Measurements from ENCODE around the gene LIMS1.

The LIMS1 gene

DNA sequence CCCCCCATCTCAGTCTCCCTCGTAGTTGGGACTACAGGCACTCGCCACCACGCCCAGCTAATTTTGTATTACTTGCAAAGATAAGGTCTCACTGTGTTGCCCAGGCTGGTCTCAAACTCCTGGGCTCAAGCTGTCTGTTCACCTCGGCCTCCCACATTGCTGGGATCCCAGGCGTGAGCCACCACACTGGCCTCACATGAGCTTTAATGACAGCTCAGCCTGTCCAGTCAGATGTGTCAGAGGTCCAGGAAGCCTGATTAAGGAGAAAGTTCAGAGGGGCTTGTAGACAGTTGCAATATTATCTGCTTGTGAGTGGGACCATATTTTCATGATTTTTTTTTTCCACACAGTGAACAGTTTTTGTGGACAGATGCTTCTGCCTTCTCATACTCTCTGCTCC is 82.0 kb downstream of the LIMS1 start:
- no peak for DNase-seq

DNA sequence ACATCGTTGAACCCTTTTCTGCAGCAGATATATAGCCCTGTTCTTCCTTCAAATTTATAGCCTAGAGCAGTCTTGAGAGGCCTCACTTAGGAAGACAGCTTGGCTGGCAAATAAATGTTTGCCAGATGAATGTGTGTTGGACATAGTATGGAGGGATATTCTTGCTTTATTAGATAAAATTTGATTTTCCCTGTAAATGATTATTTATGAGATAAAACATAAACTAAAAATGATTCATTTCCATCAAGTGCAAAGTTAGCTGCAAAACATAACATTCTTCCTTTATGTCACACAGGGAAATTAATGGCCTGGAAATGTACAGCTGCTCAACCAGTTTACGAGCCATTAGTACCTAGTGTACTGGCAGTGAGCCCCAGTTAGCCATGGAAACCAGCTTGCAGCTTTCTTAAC is 82.5 kb downstream of the LIMS1 start:
- DNase-seq, result no peak

DNA sequence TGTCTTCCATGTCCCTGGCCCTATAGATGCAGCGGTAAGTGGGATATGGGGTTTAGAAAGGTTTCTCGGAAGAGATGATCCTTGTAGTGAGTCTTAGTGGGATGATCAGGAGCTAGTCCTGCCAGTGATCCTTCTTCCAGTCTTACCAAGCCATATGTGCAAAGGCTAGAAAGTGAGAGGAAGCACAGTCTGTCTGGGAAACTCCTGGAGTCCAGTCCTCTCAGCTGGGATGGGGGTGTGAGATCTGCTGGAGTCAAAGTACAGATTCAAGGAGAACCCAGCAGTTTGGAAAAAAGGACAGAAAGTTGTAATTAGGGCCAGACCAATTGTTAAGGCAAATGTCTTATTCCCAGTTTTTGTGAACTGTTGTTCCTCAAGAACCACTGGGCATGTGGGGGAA is 83.3 kb downstream of the LIMS1 start:
- no peak for DNase-seq

DNA sequence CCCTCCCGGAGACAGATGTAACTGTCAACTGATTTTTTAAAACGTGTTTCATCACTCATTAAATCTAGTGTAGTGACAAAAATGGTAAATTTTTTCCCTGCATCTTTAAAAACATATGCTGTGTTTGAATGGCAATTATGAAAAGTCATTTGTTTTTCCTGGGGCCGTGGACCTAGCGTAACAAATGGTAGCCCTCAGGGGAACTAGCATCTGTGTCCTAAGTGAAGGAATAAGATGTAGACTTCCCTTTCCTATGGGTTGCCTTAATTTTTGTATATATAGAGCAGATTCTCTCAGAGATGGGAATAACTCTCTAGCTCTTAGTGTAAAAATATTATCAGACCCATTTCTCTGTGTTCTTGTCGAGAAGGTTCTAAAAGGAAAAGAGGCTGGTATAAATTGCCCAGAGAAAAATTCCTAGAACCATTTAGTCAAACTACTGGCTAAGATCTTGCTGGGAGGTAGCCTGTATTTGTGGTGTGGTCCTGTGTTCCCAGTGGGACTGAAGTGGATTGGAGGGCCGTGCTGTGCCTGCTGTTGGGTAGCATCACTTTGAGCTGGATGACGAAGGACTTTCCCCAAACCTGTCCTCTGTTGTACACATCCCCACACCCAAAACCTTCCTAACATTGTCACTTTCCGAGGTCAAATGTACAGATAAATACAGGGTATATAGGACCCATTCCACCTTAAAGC is 85.8 kb downstream of the LIMS1 start:
- no peak for DNase-seq

DNA sequence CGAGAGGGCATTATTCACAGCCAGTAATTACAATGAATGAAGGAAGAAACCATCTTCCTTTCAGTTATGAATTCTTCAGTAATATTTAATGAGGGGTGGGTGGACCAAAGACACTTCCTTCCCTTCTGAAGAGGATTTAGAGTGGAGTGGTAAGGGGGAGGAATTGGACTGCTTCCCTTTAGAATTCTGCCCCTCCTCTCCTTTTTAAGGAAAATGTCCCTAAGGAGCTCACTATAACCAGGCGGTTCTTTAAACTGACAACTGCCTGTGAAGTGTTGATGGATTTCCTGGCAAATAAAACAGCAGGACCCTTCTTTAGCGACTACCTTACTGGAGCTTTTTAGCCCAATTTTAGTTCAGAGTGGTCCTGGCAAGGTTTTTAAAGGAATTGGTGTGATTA is 86.4 kb downstream of the LIMS1 start:
- DNase-seq, result no peak

DNA sequence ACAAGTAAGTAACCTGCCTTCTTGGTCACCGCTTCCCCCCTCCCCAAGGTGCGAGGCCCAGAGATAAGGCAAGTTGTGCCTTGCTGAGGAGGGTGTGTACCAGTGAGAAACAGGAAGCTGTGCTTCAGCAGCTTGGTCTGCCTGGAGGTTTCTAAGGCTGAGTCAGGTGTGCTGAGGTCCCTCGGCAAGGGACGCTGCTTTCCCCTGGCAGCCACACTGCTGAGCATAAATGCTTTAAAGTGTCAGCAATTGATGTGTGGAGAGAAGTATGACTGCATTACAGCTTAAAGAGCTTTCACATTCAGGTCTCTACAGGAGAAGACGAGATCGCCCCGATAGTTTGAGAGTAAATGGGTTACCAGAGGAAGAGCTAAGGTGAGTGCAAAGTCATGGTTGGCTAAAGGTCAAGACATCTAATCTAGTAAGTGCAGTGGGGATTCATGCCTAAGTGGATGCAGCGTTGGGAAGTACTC is 86.9 kb downstream of the LIMS1 start:
- DNase-seq, result peak; percentile 93

DNA sequence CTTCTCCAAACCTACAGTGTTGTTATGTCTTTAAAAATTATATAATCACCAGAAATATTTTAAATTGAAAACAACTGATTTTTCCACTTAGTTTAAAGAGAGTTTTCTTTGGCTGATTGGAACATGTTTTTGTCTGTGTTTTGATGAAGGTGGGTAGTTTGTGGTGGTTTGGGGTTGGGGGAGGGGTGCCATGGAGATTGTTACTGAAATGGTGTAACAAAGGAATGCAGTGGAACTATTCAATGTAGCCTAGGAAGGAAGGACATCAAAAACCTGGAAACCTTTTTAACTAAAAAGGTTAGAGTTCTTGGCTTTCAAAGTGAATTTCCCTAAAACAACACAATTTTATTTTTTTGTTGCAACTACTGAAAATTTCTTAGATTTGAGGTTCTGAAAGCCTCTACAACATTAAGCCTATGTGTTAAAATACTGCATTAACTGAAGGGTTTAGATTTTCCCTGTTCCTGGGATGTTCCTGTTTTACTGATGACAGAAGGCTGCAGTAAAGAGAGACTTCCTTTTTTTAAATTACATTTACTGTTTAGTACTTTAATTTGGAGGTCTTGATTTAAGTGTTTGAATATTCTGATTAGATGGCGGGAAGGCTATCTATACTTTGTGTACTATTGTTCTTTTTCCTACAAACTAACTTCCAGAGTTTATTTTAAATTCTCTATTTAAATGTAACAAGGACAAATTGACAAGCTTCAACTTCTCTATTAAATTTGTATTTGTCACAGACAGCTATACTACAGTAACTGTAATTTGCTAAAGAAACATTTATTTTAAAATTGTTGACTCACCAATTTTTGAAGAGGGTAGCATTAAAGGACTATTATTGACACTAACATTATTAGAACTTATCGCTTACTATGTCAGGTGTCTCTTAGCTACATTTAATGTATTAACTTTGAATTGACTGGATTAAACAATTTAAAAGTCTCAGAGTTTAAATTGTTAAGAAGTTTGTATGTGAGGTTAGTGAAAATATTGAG is 87.7 kb downstream of the LIMS1 start:
- DNase-seq, result peak; percentile 44

DNA sequence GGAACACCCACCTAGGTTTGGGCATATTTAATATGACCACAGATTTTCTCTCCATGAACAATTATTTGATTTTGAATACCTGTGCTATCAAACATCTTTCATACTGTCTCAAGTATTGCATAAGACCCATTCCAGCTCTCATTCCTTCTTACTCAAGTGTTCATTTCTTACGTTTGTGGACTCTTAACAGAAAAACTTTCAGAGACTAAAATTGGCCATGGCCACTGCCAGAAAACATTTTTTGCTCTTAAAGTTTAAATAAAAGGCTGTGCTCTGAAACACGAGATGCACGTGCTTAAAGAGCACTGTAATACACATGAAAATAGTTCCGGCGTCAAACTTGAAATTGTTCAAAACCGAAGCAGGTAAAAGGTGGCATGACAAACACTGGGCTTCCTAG is 89.3 kb downstream of the LIMS1 start:
- no peak for DNase-seq

DNA sequence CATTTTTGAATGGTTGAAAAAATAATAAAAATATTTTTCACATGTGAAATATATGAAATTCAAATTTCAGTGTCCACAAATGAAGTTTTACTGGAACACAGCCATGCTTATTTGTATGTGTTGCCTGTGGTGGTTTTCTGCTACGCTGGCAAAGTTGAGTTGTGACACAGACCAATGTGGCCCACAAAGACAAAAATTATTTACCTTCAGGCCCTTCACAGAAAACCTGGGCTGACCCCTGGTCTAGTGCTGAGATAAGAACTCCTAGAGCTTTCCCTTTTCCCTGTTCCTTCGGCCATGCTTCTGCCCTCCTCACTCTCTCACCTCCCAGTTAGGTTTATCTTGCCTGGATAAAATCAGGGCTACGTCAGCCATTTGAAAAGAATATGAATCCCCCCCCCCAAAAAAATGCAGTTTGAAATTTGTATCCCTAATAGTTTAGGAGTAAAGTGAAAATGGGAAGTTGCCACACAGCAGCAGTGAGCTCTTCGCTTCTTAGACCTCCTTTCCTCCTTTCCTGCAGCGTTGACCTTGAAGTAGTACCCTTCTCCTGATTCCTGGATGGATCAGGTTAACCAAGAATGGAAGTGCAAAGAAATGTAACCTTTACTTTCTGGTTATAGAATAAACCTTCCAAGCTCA is 91.0 kb downstream of the LIMS1 start:
- DNase-seq, result no peak

DNA sequence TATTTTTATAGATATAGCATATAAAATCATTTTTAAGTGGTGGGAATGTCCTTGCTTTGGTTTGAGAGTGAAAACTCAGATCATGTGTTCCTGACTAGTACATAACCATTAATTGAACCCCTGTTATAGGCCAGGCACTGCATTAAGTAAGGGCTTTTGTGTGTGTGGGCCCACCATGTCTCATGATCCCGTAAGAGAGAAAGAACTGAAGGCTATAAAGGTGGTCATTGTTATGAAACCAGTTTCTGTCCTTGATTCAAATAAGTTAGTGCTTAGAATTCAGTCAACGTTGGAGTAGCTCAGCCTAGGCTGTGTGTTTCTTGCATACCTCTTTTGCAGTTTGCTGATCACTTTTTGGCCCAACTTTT is 91.5 kb downstream of the LIMS1 start:
- DNase-seq, result no peak

DNA sequence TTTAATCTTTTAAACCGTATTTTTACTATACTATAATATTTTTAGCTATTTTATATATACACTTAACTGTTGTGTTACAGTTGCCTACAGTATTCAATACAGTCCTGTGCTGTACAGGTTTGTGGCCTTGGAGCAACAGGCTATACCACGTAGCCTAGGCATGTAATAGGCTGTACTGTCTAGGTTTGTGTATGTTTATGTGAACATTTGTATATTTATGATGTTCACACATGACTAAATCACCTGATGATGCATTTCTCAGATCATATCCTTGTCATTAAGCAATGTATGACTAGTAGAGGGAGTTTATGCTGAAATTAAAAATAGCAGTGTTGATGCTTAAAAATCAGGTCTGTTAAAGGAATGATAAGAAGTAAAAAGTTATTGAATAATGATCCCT is 92.7 kb downstream of the LIMS1 start:
- DNase-seq, result no peak

DNA sequence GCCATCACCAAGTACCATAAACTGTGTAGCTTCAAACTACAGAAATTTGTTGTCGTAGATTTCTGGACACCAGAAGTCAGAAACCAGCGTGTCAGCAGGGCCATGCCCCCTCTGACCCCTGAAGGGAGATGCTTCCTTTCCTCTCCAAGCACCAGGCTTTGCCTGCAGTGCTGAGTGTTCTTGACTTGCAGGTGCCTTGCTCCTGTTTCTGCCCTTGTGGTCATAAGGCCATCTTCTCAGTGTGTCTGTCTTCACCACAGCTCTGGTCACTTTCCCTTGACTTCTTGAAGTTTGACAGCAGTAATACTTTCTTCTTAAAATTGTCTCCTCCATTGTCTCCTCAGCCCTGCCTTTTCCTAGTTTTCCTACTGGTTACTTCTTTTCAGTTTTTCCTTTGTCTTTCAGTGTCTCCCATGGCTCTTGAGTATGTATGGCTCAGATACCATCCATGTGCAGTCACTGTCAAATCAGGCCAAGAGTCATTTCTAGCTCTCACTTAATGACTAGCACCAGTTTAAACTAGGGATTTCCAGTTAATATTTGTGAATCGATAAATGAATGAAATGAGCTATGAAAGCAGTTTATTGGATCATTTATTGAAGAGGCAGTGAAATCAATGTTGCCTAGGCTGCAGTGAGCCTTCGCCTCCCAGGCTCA is 93.8 kb downstream of the LIMS1 start:
- no peak for DNase-seq

DNA sequence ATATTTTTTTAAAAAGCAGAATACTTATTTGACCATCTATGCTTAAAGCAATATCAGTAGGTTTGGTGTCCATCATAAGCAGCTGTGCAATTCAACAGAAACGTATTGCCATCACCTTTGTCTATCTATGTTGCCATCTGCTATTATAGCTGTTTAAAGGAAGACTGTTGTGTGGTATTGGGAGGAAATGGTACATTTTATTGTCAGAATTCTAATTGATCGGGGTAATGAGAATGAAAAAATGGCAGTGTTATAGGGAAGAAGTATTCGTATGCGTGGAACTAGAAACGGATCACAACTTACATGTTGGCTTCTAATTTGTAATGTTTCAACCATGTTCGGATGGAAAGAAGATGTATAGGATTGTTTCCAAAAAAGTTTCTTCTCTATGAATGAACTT is 94.7 kb downstream of the LIMS1 start:
- DNase-seq, result no peak

DNA sequence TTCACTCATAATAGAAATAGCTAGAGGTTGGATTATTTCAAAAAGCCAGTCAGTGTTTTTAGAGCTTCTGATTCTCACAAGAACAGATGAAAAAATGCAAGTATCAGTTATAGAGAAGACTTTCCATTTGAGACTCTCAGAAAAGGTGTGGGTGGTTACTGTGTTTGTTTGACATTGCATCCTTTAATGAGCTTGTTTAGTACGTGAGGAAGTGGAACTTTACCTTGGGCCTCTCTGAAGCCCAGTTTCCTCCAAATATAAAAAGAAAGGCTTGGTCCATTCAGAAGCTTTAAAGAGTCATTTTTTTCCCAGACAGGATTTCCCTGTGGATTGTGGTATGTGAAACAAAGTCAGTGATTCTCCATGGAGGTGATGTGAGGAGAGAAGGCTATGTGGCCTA is 95.1 kb downstream of the LIMS1 start:
- peak; percentile 33 for DNase-seq

DNA sequence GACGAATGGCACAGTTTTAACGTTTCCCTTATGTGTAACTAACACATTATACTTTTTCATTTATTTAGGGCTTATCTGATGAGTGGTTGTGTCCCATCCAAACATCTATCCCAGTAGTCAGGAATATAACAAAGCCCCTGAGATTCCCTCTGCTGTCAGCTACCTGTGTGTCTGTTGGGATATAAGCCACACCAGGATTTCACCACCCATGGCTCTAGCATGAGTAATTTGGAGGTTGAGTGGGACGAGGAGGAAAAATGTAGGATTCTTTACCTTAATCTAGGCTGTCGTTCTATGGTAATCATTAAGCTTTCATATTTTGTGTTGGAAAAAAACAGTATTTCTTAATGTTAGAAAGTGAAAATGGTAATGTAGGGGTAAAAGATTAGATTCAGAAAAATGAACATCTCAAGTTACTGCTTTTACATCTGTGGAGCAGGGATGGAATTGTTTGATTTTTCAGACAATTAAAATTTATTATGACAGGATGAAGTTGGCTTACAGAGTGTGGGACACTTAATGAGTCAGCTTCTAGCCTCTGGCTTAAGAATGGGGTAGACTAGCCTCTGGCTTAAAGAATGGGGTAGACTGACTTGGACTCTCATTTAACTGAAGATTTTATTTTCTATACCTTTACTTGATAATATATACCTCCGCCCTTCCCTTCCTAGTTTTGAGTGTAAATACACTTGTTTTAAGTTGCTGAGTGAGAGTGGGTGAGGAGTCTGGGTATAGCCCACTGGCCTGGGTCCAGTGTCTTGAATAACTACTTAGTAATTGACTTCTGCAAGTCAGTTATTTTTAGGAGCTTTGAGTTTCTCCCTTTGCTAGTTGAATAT is 96.5 kb downstream of the LIMS1 start:
- DNase-seq, result no peak

DNA sequence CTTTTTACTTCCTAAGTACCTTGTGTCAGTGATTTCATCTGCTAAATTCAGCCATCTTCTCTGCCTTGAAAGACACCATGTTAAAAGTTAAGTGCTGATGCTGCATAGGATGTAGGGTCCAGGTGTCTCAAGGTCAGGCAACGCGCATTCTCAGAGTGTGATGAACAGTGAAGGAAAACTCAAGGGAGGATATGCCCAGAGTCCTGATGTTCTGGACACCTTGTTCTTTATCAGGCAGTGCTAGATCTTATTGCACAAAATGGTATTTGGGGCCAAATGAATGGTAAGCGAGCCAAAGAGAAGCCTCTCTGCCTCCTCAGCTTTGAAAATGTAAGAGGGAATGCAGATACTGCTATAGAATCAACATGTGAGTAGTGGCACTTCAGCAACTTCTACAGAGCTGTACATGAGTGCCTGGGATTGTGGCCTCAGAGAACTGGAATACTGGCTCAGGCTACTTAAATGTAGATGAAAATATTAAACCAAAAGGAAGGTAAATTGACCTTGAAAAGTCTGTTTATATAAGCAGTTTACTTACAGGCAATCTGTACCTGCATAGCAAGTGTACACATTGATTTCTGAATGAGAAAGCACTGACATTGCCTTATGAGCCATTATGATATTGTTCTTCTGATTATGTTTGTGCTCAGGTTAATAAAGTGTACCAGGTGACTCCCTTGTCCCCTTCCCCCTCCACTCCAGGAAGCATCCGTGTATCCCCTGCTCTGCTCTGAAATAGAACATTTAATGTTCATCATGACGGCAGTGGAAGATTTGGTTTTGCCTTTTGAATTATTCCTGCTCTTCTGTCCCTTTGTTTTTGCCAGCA is 98.3 kb downstream of the LIMS1 start:
- no peak for DNase-seq

DNA sequence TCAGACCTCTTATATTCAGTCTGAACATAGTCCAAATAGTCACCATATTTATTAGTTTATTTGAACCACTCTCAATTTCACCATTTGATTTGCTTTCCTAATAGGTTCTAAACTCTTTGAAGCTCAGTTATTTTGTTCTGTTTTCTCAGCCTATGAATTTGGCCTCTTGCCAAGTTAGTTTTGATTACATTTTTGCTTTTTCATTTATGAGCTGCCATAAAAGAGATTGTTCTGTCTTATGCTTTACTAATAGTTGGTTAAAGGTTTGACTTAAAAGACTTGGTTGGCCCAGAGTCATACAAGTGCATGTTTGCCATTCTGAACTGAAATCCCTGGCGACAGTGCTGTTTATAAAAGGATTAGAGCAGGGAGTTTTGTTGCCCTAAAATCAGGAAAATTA is 99.1 kb downstream of the LIMS1 start:
- no peak for DNase-seq

DNA sequence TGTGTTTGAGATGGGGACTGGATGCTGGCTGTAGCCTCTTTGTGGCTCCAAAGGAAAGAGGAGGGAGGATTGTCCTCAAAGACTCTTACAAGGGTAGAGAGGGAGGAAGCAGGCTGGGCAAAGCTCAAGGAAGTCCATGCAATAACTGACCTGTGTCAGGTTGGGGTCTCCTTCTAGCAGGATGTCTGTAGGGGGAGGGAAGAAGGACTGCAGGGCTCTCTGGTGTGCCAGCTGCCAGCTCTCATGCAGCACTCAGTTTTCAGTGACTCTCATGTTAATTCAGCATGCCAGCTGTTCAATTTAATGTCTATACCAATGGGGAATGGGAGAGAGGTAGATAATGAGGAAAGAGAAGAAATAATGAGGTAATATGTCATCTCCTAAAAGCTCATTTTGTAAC is 99.7 kb downstream of the LIMS1 start:
- DNase-seq, result no peak

DNA sequence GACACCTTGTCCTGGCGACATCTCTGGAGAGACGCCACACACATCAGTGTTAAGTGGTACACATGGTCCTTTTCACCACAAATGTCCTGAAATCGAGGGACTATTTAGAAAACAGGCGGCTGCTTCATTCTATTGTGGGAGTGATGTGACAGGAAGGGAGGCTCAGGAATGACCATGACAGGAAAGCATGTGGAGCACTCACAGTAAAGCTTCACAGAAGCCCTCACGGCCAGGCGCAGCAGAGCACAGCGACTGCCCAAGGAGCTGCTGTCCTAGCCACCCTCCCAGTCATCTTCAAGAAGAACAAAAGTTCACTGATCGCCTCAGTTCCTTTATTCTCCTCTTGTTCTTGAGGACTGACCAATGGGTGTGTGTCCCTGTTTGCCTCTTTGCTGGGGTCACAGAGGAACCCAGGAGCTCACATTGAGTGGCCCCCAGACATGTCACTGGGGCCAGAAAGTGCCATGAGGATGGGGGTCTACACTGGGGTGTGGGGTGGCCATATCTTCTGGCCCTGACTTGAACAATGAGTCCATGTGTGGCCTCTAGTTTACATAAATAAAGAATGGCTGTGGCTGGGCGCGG is 100.4 kb downstream of the LIMS1 start:
- DNase-seq, result no peak

DNA sequence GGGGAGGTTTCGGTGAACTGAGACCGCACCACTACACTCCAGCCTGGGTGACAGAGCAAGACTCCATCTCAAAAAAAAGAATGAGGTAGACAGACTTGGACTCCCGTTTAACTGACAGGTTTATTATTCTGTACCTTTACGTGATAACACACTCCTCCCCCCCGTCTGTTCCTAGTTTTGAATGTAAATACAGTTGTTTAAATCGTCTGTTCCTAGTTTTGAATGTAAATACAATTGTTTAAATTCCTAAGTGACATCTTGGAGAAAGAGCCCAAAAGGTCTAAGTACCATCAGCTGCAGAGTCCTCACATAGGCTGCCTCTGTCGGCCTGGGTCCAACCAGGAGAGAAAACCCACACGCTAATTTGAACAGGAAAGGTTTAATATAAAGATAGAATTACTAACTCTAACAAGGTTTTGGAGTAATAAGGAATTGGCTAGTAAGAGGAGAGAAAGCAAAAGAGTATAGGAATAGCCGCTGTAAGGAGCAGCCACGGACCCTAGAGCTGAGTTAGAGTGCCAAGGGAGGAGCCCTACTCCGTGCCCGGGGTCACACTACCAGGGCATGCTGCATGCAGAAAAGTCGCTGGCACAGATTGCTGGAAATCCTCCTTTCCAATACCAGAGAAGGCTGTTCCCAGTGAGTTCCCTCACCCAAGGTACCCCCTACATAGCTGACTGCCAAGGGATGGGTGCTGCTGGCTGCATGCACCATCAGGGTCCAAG is 101.5 kb downstream of the LIMS1 start:
- DNase-seq, result no peak

Measured in CD4-positive, alpha-beta T cell treated with Interleukin-4 for 4 hours (primary cell).